NB4 (cell line): Measurements from ENCODE around the gene SPOP.

Experiments used
- DNase-seq: peaks from one replicate; pipeline ENCODE4 v3.0.0; 2010; ENCODE audit warnings: low read depth
- H3K4me3 ChIP-seq: one replicate; pipeline ENCODE4 v1.5.1; 2011; ENCODE audit warnings: mild to moderate bottlenecking, low read depth, low read length, moderate library complexity
- MYC ChIP-seq: IDR thresholded peaks from 2 replicates; pipeline ENCODE4 v1.6.1; 2011; ENCODE audit warnings: low read depth, low read length
- POLR2A ChIP-seq: IDR thresholded peaks from 2 replicates; pipeline ENCODE4 v1.6.1; 2011; ENCODE audit warnings: mild to moderate bottlenecking; ENCODE audit not compliant: insufficient read length; ENCODE audit errors: extremely low read depth
- TF ChIP-seq, protein P1 (sequence below): IDR thresholded peaks from one replicate; pipeline ENCODE4 v1.5.1; 2012; ENCODE audit warnings: low read depth, low read length
- TF ChIP-seq, protein P2 (sequence below): IDR thresholded peaks from 2 replicates; pipeline ENCODE4 v1.6.1; 2011; ENCODE audit warnings: low read depth, low read length

SPOP gene

DNA sequence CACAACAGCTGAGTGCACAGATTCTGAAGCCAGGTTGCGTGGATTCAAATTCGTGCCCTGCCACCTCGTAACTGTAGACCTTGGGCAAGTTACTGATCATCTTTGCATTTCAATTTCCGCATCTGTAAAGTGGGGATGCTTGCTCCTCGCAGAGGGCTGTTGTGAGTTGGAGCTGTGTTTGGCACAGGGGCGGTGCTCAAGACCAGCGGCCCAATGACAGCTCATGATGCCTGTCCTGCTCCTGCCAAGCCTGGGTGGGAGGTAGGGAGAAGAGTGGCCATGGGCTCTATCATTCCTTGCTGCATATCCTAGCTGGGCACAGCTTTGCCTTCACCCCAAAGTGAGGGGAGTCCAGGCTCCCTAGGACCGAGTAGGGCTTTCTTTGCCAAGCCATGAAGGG lies 89.6 kb downstream of the SPOP start:
- TF ChIP-seq POLR2A: no peak
- TF ChIP-seq, protein P1, sequence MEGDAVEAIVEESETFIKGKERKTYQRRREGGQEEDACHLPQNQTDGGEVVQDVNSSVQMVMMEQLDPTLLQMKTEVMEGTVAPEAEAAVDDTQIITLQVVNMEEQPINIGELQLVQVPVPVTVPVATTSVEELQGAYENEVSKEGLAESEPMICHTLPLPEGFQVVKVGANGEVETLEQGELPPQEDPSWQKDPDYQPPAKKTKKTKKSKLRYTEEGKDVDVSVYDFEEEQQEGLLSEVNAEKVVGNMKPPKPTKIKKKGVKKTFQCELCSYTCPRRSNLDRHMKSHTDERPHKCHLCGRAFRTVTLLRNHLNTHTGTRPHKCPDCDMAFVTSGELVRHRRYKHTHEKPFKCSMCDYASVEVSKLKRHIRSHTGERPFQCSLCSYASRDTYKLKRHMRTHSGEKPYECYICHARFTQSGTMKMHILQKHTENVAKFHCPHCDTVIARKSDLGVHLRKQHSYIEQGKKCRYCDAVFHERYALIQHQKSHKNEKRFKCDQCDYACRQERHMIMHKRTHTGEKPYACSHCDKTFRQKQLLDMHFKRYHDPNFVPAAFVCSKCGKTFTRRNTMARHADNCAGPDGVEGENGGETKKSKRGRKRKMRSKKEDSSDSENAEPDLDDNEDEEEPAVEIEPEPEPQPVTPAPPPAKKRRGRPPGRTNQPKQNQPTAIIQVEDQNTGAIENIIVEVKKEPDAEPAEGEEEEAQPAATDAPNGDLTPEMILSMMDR: no peak
- TF ChIP-seq MYC: no peak
- TF ChIP-seq, protein P2, sequence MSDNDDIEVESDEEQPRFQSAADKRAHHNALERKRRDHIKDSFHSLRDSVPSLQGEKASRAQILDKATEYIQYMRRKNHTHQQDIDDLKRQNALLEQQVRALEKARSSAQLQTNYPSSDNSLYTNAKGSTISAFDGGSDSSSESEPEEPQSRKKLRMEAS: no peak
- no peak overlapping the region for H3K4me3 ChIP-seq
- no peak for DNase-seq

DNA sequence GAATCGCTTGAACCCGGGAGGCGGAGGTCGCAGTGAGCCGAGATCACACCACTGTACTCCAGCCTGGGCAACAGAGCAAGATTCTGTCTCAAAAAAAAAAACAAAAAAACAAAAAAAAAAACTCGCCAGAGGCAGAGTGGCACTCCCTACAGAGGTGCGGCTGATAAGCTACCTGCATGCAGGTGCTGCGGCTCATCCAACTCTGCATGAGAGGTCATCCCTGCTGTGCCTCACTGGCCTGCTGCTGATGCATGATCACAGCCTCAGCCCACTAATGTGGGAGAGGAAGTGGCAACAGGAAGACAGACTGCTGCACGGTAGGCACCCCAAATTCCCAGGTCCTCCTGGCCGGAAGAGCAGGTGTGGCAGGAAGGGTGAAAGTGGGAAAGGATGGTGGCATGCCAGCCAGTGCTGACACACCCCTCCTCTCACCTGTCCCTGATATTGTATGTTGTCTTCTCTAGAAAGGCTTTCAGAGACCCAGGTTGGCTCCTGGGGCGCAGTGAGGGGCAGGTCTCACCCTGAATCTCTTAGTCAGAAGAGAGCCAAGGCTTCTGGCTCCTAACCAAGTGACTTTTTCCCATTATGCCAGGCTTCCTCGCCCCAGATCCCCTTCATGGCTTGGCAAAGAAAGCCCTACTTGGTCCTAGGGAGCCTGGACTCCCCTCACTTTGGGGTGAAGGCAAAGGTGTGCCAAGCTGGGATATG lies 90.4 kb downstream of the SPOP start:
- DNase-seq: no peak
- no peak overlapping the region for H3K4me3 ChIP-seq
- TF ChIP-seq, protein P2: no peak
- TF ChIP-seq, protein P1: no peak
- TF ChIP-seq MYC (no peak), POLR2A (no peak)

DNA sequence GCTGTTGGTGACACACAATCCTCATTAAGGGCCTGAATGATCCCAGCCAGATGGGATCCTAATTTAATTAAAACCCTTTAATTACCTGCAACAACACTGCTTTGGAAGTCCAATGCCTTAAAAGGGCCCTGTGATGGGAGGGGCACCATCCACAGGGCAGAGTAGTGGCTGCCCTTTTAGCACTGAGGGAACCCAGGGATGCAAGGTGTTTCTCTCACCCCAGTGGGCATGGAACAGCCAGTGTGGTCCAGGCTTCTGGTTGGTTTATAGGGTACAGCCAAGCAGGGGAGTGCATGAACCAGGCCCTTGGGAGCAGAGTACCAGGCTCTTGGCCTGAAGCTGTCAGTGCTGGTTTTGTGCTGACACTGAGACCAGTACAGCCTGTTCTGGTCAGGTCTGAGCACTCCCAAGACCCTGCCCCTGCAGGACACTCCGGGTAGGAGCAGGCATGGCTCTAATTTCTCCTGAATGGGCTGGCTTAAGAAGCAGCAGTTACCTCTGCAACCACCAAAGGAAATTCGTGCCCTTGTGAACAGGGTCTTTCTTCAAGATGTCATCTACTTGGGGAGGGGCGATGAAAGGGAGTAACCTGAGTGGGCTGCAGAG lies 92.4 kb downstream of the SPOP start:
- TF ChIP-seq MYC (no peak), POLR2A (no peak)
- TF ChIP-seq, protein P2: no peak
- TF ChIP-seq, protein P1: no peak
- no peak for DNase-seq
- no peak overlapping the region for H3K4me3 ChIP-seq

DNA sequence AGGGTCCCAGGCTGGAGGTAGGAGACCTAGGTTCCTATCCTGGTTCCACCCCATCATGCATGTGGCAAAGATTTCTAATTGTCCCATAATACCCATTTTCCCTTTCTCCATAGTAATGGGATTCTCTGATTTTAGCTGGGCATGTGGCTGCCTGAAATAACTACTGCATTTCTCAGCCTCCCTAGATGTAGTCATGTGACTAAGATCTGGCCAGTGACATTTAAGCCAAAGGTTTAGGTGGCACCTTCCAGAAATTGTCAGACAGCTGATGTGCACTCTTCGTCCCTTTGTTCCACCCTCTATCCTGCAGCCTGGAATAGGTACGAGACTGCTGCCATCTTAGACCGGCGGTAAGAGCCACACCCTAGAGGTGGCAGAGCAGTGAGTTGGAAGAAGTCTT lies 94.0 kb downstream of the SPOP start:
- DNase-seq: no peak
- no peak overlapping the region for H3K4me3 ChIP-seq
- TF ChIP-seq, protein P1: no peak
- TF ChIP-seq MYC (no peak), POLR2A (no peak)
- TF ChIP-seq, protein P2: no peak

DNA sequence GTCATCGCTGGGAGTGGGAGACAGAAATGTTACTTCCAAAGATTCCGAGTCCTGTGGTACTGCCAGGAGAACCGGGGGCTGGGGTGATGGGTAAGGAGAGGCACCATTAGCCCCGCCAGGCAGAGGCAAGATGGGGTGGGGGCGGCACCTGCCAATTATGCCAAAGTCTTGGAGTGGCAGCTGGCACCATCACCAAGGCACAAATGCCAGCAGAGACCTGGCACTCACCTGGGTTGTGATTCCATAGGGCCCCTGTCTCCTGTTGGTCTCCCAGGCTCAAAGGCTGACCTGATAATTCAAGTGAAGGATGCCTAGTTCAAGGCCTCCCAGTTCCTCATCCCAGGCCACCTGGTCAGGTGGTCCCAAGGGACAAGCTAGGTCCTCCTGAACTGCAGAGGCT lies 94.7 kb downstream of the SPOP start:
- TF ChIP-seq, protein P2: no peak
- TF ChIP-seq MYC (no peak), POLR2A (no peak)
- TF ChIP-seq, protein P1: no peak
- no peak for DNase-seq
- no peak overlapping the region for H3K4me3 ChIP-seq
